Right lobe of liver (tissue), 6 donors: ENCODE data around the gene PNKP. TPM values are rescaled to one million over a fixed set of nuclear protein-coding genes. Genes with fewer than 3 reads are reported as not detected.

Experiments used
- ATAC-seq, 4 donors: fragments of 200-7000 bp; cut with Tn5 transposase; one replicate each; pipeline ENCODE4 v1.9.1; 2020; ENCODE audit warnings: mild to moderate bottlenecking in 4 of 4, moderate library complexity in 4 of 4
- DNase-seq, 3 donors: peaks; one replicate each; pipeline ENCODE4 v3.0.0-alpha.2; 2020
- H3K27ac ChIP-seq, 3 donors: fragments of 200-600 bp; one replicate each; pipeline ENCODE4 v1.8.0; 2022
- H3K27me3 ChIP-seq, 2 donors: fragments of 200-600 bp; one replicate each; pipeline ENCODE4 v1.8.0; 2022
- H3K36me3 ChIP-seq, 4 donors: fragments of 200-600 bp; sonication (generic) in 1 of 4; one replicate each; pipeline versions ENCODE4 v1.5.1 to v1.8.0; 2017 to 2022; ENCODE audit warnings: control low read depth in 1 of 4
- H3K4me1 ChIP-seq, 4 donors: fragments of 200-600 bp; sonication (generic) in 1 of 4; one replicate each; pipeline versions ENCODE4 v1.5.1 to v1.8.0; 2017 to 2022; ENCODE audit warnings: control low read depth in 1 of 4
- H3K4me3 ChIP-seq, 3 donors: fragments of 200-600 bp; one replicate each; pipeline ENCODE4 v1.8.0; 2022
- H3K9me3 ChIP-seq, 4 donors: fragments of 200-600 bp; sonication (generic) in 1 of 4; one replicate each; pipeline versions ENCODE4 v1.5.1 to v1.8.0; 2017 to 2022; ENCODE audit warnings: control low read depth in 1 of 4
- CTCF ChIP-seq, 4 donors: fragments of 200-600 bp in 3 of 4; fragments of 450-650 bp in 1 of 4; IDR thresholded peaks; one replicate each; pipeline versions ENCODE4 v1.5.1 to v1.8.0; 2016 to 2022; ENCODE audit warnings: antibody characterized with exemption in 4 of 4, mild to moderate bottlenecking in 2 of 4
- POLR2A ChIP-seq: fragments of 450-650 bp; IDR thresholded peaks from one replicate; pipeline ENCODE4 v1.6.1; 2017; ENCODE audit warnings: antibody characterized with exemption, mild to moderate bottlenecking
- WGBS: methylation state at CpG from one replicate; pipeline ENCODE4 v1.1.6; 2018; ENCODE audit warnings: low coverage, low lambda C conversion rate; ENCODE audit not compliant: insufficient coverage; ENCODE audit errors: missing lambda C conversion rate; 5-methylcytosine and 5-hydroxymethylcytosine counted together
- intact Hi-C, 2 donors: fragments of 100-400 bp; cut with DNase I; formaldehyde crosslinking; loops; one replicate each; pipeline versions ENCODE4 v1.11.2 to v1.14.1; 2022
- total RNA-seq, 6 experiments: library from RNA; depleted of rRNA in 2 of 6; stranded (reverse); fragments of >200 nt in 2 of 6; fragmentation: NEBNext Ultra II Directional in 3 of 6; extraction: Animal tissue kit (Norgen Biotek cat#: 25700) in 3 of 6; gene quantifications; one replicate each; pipeline versions ENCODE4 v1.1.0 to v1.2.4, GENCODE V29; 2016 to 2023
- donor health status: DM: no; HTN: yes; CAD: no.
- donor health status: DM: no; HTN: no; CAD: no.
- donor health status: DM: no; HTN: no; CAD: no.
- donor health status: DM: no; HTN: yes; CAD: no.
- donor health status: DM: no; HTN: yes; CAD: no.

Gene PNKP
- total RNA-seq, 6 experiments from 2014 or later = 21.0 to 37.5 (median 27.9) TPM

GRCh38 chr19:49859682-49860335, 7.6 kb downstream of the PNKP start:
- Histone ChIP-seq H3K4me1 (peaks cover 0 to 2% (median 0%) of the 10 kb centered on the region in 4 donors), H3K9me3 (no peaks in the 10 kb centered on the region), H3K27me3 (no peaks in the 10 kb centered on the region), H3K4me3 (no peak overlapping the region), H3K27ac (no peak overlapping the region), H3K36me3 (peaks cover 3 to 44% (median 5%) of the 10 kb centered on the region in 4 donors)
- TF ChIP-seq CTCF (IDR thresholded peaks at IDR 0.05) = no peak
- TF ChIP-seq POLR2A = no peak
- DNase-seq (peak in 2 of 3 donors; percentile 45 to 51), ATAC-seq (no peak)
- intact Hi-C loops = no loop called here
- WGBS = 17% methylated on average over 1 of the region's 22 CpGs

GRCh38 chr19:49858088-49858985, 9.0 kb downstream of the PNKP start:
- DNase-seq (peak; percentile 32 to 52 (median 50)), ATAC-seq (no peak)
- peaks cover 0 to 43% (median 4%) of the 10 kb centered on the region in 4 donors for H3K36me3 ChIP-seq

GRCh38 chr19:49857838-49858087, 9.6 kb downstream of the PNKP start:
- Histone ChIP-seq H3K27me3 (no peaks in the 10 kb centered on the region), H3K36me3 (peaks cover 0 to 43% (median 4%) of the 10 kb centered on the region in 4 donors), H3K9me3 (no peaks in the 10 kb centered on the region), H3K4me1 (peaks cover 0 to 9% (median under 1%) of the 10 kb centered on the region in 4 donors), H3K27ac (no peak overlapping the region), H3K4me3 (no peak overlapping the region)
- DNase-seq (no peak), ATAC-seq (no peak)
- WGBS = no CpG with 5 or more reads among the region's 5 CpGs
- TF ChIP-seq CTCF (IDR thresholded peaks at IDR 0.05) (no peak), POLR2A (no peak)
- intact Hi-C loops = no loop called here

More at GRCh38 chr19:49858088-49858985, 9.0 kb downstream of the PNKP start:
- Histone ChIP-seq H3K9me3 (no peaks in the 10 kb centered on the region), H3K27ac (no peak overlapping the region), H3K4me1 (peaks cover 0 to 3% (median 0%) of the 10 kb centered on the region in 4 donors), H3K4me3 (no peak overlapping the region), H3K27me3 (no peaks in the 10 kb centered on the region)
- WGBS = 95% methylated on average over 11 of the region's 37 CpGs
- TF ChIP-seq POLR2A (no peak), CTCF (IDR thresholded peaks at IDR 0.05) (no peak)
- intact Hi-C loops = no loop called here

GRCh38 chr19:49857061-49857837, 10.1 kb downstream of the PNKP start:
- Histone ChIP-seq H3K9me3 (no peaks in the 10 kb centered on the region), H3K4me1 (peaks cover 0 to 14% (median 3%) of the 10 kb centered on the region in 4 donors), H3K4me3 (no peak overlapping the region), H3K36me3 (peaks cover 0 to 43% (median 4%) of the 10 kb centered on the region in 4 donors), H3K27ac (no peak overlapping the region), H3K27me3 (no peaks in the 10 kb centered on the region)
- TF ChIP-seq POLR2A = no peak
- ATAC-seq (no peak), DNase-seq (peak in 2 of 3 donors; percentile 51 to 53)
- WGBS = no CpG with 5 or more reads among the region's 26 CpGs
- intact Hi-C loops = no loop called here
